HEK293 (cell line): ENCODE results near the gene IMP3.
A peak's percentile ranks its signal among the peaks of the same experiment; 100 is the strongest.

Source experiments
- CTCF ChIA-PET: fragments of 350-600 bp; formaldehyde crosslinking; extraction: SDS; loops from one replicate; lab custom pipeline; 2021; ENCODE audit warnings: antibody characterized with exemption; lab: Yijun Ruan, JAX
- POLR2A ChIA-PET: fragments of 300-600 bp; formaldehyde crosslinking; extraction: SDS; loops from one replicate; lab custom pipeline; 2020; ENCODE audit warnings: antibody characterized with exemption, inconsistent platforms; lab: Yijun Ruan, JAX
- H3K27ac ChIP-seq: fragments of 200-500 bp; sonication (Bioruptor generic); 2 replicates; pipeline ENCODE4 v1.5.1; 2014; ENCODE audit warnings: low read depth, low read length, control low read depth, inconsistent platforms; ENCODE audit errors: extremely low read depth
- H3K36me3 ChIP-seq, 2 experiments: fragments of 200-500 bp in 1 of 2; sonication (Bioruptor generic) in 1 of 2; 1 replicate in 1 of 2; 2 replicates in 1 of 2; pipeline ENCODE4 v1.5.1; 2014 to 2017; ENCODE audit warnings: inconsistent platforms in 2 of 2, low read length in 2 of 2; ENCODE audit not compliant: control insufficient read depth in 2 of 2, insufficient read depth in 1 of 2
- H3K4me1 ChIP-seq: fragments of 200-500 bp; sonication (Bioruptor generic); 2 replicates; pipeline ENCODE4 v1.5.1; 2014; ENCODE audit warnings: mild to moderate bottlenecking, low read length, inconsistent platforms; ENCODE audit not compliant: control insufficient read depth, insufficient read depth
- H3K4me3 ChIP-seq: 2 replicates; pipeline ENCODE4 v1.5.1; 2011; ENCODE audit warnings: low read depth, mild to moderate bottlenecking, control low read depth, low read length, moderate library complexity
- H3K9me3 ChIP-seq: fragments of 200-500 bp; sonication (Bioruptor generic); 2 replicates; pipeline ENCODE4 v1.5.1; 2014; ENCODE audit warnings: low read depth, low read length, inconsistent platforms; ENCODE audit not compliant: control insufficient read depth, insufficient read depth
- CTCF ChIP-seq: fragments of 450-650 bp; formaldehyde crosslinking; IDR thresholded peaks from 2 replicates; pipeline ENCODE4 v1.5.1; 2016; ENCODE audit warnings: missing biosample characterization, missing genetic modification characterization
- HIC1 ChIP-seq: fragments of 450-650 bp; formaldehyde crosslinking; IDR thresholded peaks from 2 replicates; pipeline ENCODE4 v1.5.1; 2016; ENCODE audit warnings: missing biosample characterization, missing genetic modification characterization
- IKZF3 ChIP-seq: fragments of 450-650 bp; IDR thresholded peaks from 2 replicates; pipeline ENCODE4 v1.5.0; 2018; ENCODE audit warnings: missing biosample characterization, mild to moderate bottlenecking, missing genetic modification characterization, moderate library complexity
- OVOL3 ChIP-seq: fragments of 450-650 bp; formaldehyde crosslinking; IDR thresholded peaks from 2 replicates; pipeline ENCODE4 v1.5.1; 2016; ENCODE audit warnings: missing biosample characterization, missing genetic modification characterization
- WT1 ChIP-seq: fragments of 450-650 bp; formaldehyde crosslinking; IDR thresholded peaks from 2 replicates; pipeline ENCODE4 v1.5.1; 2016; ENCODE audit warnings: missing biosample characterization, missing genetic modification characterization
- ZNF133 ChIP-seq: fragments of 450-650 bp; formaldehyde crosslinking; IDR thresholded peaks from 2 replicates; pipeline ENCODE4 v1.5.1; 2016; ENCODE audit warnings: missing biosample characterization, missing genetic modification characterization
- ZNF155 ChIP-seq: fragments of 450-650 bp; formaldehyde crosslinking; IDR thresholded peaks from 2 replicates; pipeline ENCODE4 v1.5.1; 2016; ENCODE audit warnings: missing biosample characterization, missing genetic modification characterization
- ZNF274 ChIP-seq, 2 experiments: fragments of 200-500 bp in 1 of 2; fragments of 450-650 bp in 1 of 2; sonication (Bioruptor generic) in 1 of 2; formaldehyde crosslinking in 1 of 2; IDR thresholded peaks; 2 replicates each; pipeline versions ENCODE4 v1.5.1 to v1.6.1; 2014 to 2016; ENCODE audit warnings: borderline replicate concordance in 1 of 2, inconsistent platforms in 1 of 2, low read length in 1 of 2, missing biosample characterization in 1 of 2, missing genetic modification characterization in 1 of 2
- ZNF324 ChIP-seq: fragments of 450-650 bp; formaldehyde crosslinking; IDR thresholded peaks from 2 replicates; pipeline ENCODE4 v1.5.1; 2016; ENCODE audit warnings: missing biosample characterization, missing genetic modification characterization
- ZNF354C ChIP-seq: fragments of 450-650 bp; formaldehyde crosslinking; IDR thresholded peaks from 2 replicates; pipeline ENCODE4 v1.5.1; 2016; ENCODE audit warnings: missing biosample characterization, missing genetic modification characterization, low read depth, borderline replicate concordance
- ZNF394 ChIP-seq: fragments of 450-650 bp; formaldehyde crosslinking; IDR thresholded peaks from 2 replicates; pipeline ENCODE4 v1.5.1; 2016; ENCODE audit warnings: missing biosample characterization, missing genetic modification characterization, mild to moderate bottlenecking, moderate library complexity, borderline replicate concordance
- ZNF518A ChIP-seq: fragments of 450-650 bp; formaldehyde crosslinking; conservative IDR thresholded peaks from 2 replicates; pipeline ENCODE4 v1.5.1; 2016; ENCODE audit warnings: low read depth, missing biosample characterization, missing genetic modification characterization
- ZNF558 ChIP-seq: fragments of 450-650 bp; formaldehyde crosslinking; IDR thresholded peaks from 2 replicates; pipeline ENCODE4 v1.5.1; 2016; ENCODE audit warnings: missing biosample characterization, missing genetic modification characterization
- ZNF692 ChIP-seq: fragments of 450-650 bp; formaldehyde crosslinking; IDR thresholded peaks from 2 replicates; pipeline ENCODE4 v1.5.1; 2016; ENCODE audit warnings: missing biosample characterization, missing genetic modification characterization

The IMP3 gene

GRCh38 chr15:75641603-75642002 is 1.6 kb upstream of the IMP3 start:
- CTCF ChIA-PET, result interaction anchor here (0.7 to 5.8 kb wide), 7 partner anchors 15 to 274 kb away, joined by 3 to 47 read pairs (median 4); partner anchors contain the start of genes MAN2C1, PTPN9 and SNUPN
- TF ChIP-seq ZNF354C, result no peak
- TF ChIP-seq ZNF324, result no peak
- TF ChIP-seq WT1 (tag by site-specific recombination), result 0 out of 2 replicates have a peak, but pooled peaks have one; percentile 7
- TF ChIP-seq ZNF274 (IDR thresholded peaks at IDR 0.05; ENCODE audit: low read length), result no peak
- no peak for TF ChIP-seq ZNF274 (tag by site-specific recombination; IDR thresholded peaks at IDR 0.05; ENCODE audit: borderline replicate concordance)
- TF ChIP-seq HIC1 (tag by site-specific recombination), result no peak
- no peak for TF ChIP-seq ZNF394
- no peak for TF ChIP-seq ZNF558
- TF ChIP-seq CTCF (tag by site-specific recombination), result no peak
- no peak for TF ChIP-seq ZNF518A (tag by site-specific recombination)
- no peak for TF ChIP-seq ZNF155 (tag by site-specific recombination)
- no peak for TF ChIP-seq IKZF3 (tag by site-specific recombination)
- TF ChIP-seq ZNF692 (tag by site-specific recombination), result no peak
- 0 out of 2 replicates have a peak, but pooled peaks have one; percentile 5 for TF ChIP-seq ZNF133 (tag by site-specific recombination)
- TF ChIP-seq OVOL3 (tag by site-specific recombination), result no peak

More at GRCh38 chr15:75641603-75642002, 1.6 kb upstream of the IMP3 start:
- H3K4me3 ChIP-seq, result no peak overlapping the region
- peaks cover 2 to 6% of the 10 kb centered on the region in 2 experiments; a peak in 2 of 3 replicates for H3K36me3 ChIP-seq
- no peak overlapping the region for H3K27ac ChIP-seq
- POLR2A ChIA-PET, result interaction anchor here (0.6 to 4.4 kb wide), 4 partner anchors 10 to 513 kb away, joined by 3 to 94 read pairs (median 44); partner anchors contain the start of genes SIN3A and SNUPN
- H3K4me1 ChIP-seq, result peaks cover 7% of the 10 kb centered on the region
- H3K9me3 ChIP-seq, result no peaks in the 10 kb centered on the region
